Stimulated activated CD4-positive, alpha-beta T cell treated with anti-CD3 and anti-CD28 coated beads, TNF-alpha, amount 100 ng/mL, for 4 hours (primary cell): Measurements from ENCODE around the gene PARM1.

ENCODE experiments used
- DNase-seq, 3 experiments: peaks; one replicate each; pipeline ENCODE4 v3.0.0-alpha.2; 2020; ENCODE audit warnings: low read depth in 3 of 3

PARM1 gene

DNA sequence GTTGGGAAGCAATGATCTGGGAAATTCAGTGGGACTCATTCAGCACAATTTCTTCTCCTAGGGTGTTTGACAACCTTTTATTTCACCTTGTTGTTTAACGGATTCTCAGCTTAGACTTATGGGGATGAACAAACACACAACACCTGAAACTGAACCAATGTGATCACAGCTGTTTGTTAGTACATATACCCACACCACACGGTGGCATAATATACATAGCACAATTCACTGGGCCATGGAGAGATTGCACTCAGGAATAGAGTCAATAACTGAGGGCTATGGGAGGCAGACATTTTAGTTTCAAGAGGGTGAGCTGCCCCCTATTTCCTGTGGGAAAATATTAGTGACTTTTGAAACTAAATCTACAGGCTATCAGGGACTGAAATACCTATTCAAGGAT, 148.0 kb downstream of the PARM1 start:
- DNase-seq: no peak

DNA sequence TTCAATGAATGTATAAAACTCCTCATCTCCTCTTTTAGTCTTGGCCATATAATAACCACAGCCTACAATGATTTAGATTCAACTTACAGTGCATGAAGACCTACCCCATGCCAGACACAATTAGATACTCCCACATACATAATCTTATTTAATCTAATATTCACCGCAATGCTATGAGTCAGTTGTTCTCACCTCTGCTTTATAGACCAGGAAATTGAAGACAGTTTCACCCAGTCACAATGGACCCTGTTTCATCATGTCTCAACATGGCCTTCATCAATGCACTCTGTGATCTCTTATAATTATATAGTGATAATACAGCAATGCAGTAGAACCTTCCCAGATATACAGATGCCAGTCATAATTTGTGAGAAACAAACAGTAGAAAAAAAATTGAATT, 148.6 kb downstream of the PARM1 start:
- DNase-seq: no peak

DNA sequence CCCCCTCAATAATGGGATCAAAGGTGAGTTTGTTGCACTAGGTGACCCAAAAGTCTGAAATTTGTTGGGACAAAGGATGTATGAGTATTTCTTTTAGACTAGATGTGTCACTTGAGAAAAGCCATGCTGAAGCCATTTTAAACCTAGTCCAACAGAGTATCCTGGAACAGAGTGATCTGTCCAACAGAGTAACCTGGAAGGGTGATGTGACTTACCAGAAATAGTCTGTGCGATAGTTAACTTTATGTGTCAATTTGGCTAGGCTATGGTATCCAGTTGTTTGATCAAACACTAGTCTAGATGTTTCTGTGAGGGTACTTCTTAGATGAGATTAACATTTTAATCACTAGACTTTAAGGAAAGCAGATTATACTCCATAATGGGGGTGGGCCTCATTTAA, 154.5 kb downstream of the PARM1 start:
- no peak for DNase-seq

DNA sequence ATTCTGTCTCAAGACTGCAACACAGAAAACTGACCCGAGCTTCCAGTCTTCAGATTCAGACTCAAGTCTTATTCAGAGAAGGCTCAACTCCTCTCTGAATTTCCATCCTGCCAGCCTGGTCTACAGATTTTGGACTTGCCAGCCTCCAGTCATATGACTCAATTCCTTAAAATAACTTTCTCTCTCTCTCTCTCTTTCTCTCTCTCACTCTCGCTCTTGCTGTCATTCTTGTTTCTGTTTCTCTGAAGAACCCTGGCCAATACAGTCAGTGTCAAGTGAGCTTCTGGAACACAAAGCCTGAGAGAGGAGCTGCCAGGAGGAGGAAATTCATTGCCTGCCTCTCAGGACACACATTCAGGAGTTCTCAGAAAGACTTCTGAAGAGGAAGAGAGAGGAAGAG, 154.9 kb downstream of the PARM1 start:
- DNase-seq: no peak

DNA sequence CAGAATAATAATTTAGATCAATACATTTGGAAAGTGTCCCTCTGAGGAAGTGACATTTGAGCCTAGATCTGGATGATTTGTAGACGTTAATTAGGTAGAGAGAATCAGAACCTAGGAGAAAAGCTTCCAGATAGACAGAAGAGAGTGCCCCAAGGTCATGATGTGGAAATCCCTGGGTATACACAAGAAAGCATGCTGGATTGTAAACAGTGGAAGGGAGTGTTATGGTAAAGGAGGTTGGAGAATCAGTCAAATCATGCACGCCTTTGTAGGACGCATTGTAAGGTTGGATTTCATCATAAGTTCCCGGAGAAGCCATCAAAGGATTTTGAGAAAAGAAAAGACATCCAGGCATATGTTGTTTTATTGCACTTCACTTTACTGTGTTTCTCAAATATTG, 156.3 kb downstream of the PARM1 start:
- no peak for DNase-seq

DNA sequence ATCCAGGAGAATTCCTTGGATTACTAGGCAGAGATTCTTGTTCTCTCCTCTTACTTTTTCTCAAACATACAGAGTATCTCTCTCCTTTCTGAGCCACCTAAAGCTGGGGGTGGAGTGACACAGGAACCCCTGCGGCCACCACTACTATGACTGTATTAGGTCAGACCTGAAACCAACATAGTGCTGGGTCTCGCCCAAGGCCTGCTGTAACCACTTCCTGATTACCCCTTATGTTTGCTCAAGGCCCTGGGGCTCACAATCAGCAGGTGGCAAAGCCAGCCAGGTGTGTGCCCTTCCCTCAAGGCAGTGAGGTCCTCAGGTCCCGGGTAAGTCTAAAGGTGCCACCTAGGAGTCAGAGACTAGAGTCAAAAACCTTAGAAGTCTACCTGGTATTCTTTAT, 166.4 kb downstream of the PARM1 start:
- DNase-seq: no peak
